Gastroesophageal sphincter (tissue), 3 donors: Measurements from ENCODE around the gene MSANTD7.

Experiments used
- POLR2A ChIP-seq, 2 donors: fragments of 450-650 bp; IDR thresholded peaks; one replicate each; pipeline ENCODE4 v1.6.1; 2017; ENCODE audit warnings: antibody characterized with exemption in 2 of 2, mild to moderate bottlenecking in 2 of 2, moderate library complexity in 1 of 2
- POLR2AphosphoS5 ChIP-seq: sonication (generic); formaldehyde crosslinking; IDR thresholded peaks from one replicate; pipeline ENCODE4 v1.6.1; 2017; ENCODE audit warnings: antibody characterized with exemption
- TF ChIP-seq, protein P1 (sequence below), 4 experiments: fragments of 200-600 bp in 2 of 4; fragments of 450-650 bp in 2 of 4; sonication (generic) in 1 of 4; IDR thresholded peaks; one replicate each; pipeline ENCODE4 v1.5.1; 2017 to 2019; ENCODE audit warnings: antibody characterized with exemption in 4 of 4, mild to moderate bottlenecking in 2 of 4, moderate library complexity in 2 of 4

DNA sequence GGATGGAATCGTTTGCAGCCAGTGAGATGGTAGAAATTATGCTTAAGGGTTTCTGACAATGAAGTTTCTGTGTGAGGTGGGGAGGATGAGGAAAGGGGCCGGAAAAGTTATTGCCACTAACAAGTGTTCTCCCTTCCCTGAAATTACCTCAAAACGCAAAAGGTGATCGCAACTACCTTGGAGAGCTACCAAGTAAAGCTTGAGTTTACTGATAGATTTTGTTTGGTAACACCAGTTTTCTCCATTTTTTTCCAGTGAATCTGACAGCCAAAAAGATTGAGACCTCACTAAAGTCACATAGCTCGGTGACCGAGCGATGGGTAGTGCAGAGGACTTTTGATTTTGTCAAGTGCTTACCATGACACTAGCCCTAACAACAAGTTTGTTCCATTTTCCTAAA is 42.1 kb downstream of the MSANTD7 start:
- TF ChIP-seq, protein P1, sequence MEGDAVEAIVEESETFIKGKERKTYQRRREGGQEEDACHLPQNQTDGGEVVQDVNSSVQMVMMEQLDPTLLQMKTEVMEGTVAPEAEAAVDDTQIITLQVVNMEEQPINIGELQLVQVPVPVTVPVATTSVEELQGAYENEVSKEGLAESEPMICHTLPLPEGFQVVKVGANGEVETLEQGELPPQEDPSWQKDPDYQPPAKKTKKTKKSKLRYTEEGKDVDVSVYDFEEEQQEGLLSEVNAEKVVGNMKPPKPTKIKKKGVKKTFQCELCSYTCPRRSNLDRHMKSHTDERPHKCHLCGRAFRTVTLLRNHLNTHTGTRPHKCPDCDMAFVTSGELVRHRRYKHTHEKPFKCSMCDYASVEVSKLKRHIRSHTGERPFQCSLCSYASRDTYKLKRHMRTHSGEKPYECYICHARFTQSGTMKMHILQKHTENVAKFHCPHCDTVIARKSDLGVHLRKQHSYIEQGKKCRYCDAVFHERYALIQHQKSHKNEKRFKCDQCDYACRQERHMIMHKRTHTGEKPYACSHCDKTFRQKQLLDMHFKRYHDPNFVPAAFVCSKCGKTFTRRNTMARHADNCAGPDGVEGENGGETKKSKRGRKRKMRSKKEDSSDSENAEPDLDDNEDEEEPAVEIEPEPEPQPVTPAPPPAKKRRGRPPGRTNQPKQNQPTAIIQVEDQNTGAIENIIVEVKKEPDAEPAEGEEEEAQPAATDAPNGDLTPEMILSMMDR (IDR thresholded peaks at IDR 0.05): no peak
- TF ChIP-seq POLR2A (IDR thresholded peaks at IDR 0.05): no peak
- TF ChIP-seq POLR2AphosphoS5: no peak
